DOHH2 (cell line): ENCODE measurements around the gene CMSS1.
"Not testable (repeated sequence)": the region's sequence is repeated elsewhere in the genome, so short reads cannot be mapped to it uniquely, and the experiment has no call there.

Experiments used
- H3F3A ChIP-seq: fragments of 200-600 bp; sonication (generic), shearing (Covaris generic); 2 replicates; pipeline ENCODE4 v1.6.0; 2016; ENCODE audit warnings: antibody characterized with exemption, mild to moderate bottlenecking; ENCODE audit not compliant: control insufficient read depth, insufficient read depth
- H3K27ac ChIP-seq: fragments of 200-600 bp; sonication (generic); 2 replicates; pipeline ENCODE4 v1.5.1; 2014; ENCODE audit warnings: low read depth, mild to moderate bottlenecking, low read length, moderate library complexity
- H3K27me3 ChIP-seq: fragments of 200-600 bp; sonication (generic); 2 replicates; pipeline ENCODE4 v1.6.1; 2014; ENCODE audit warnings: mild to moderate bottlenecking, low read length, mixed read lengths; ENCODE audit not compliant: control insufficient read depth
- H3K36me3 ChIP-seq: fragments of 200-600 bp; sonication (generic); 2 replicates; pipeline ENCODE4 v1.6.1; 2014; ENCODE audit warnings: mild to moderate bottlenecking, low read length, moderate library complexity, mixed read lengths; ENCODE audit not compliant: control insufficient read depth
- H3K4me1 ChIP-seq: fragments of 200-600 bp; sonication (generic); 2 replicates; pipeline ENCODE4 v1.6.1; 2014; ENCODE audit warnings: mild to moderate bottlenecking, low read length, mixed read lengths; ENCODE audit not compliant: control insufficient read depth
- H3K4me2 ChIP-seq: fragments of 200-600 bp; sonication (generic); 2 replicates; pipeline ENCODE4 v1.6.0; 2014; ENCODE audit warnings: mild to moderate bottlenecking, low read length, moderate library complexity
- H3K4me3 ChIP-seq: fragments of 200-600 bp; sonication (generic); 2 replicates; pipeline ENCODE4 v1.5.1; 2014; ENCODE audit warnings: mild to moderate bottlenecking, low read length, mixed read lengths
- H3K79me2 ChIP-seq: fragments of 200-600 bp; sonication (generic); 2 replicates; pipeline ENCODE4 v1.6.1; 2014; ENCODE audit warnings: mild to moderate bottlenecking, low read length, mixed read lengths; ENCODE audit not compliant: control insufficient read depth
- H3K9me2 ChIP-seq: fragments of 200-600 bp; sonication (generic); replicated peaks from 2 replicates; pipeline ENCODE4 v1.6.1; 2014; ENCODE audit warnings: mild to moderate bottlenecking, low read length, mixed read lengths; ENCODE audit not compliant: control insufficient read depth
- H3K9me3 ChIP-seq: fragments of 200-600 bp; sonication (generic); 2 replicates; pipeline ENCODE4 v1.6.1; 2014; ENCODE audit warnings: antibody characterized with exemption, low read length, mixed read lengths; ENCODE audit not compliant: control insufficient read depth, insufficient read depth
- H4K20me1 ChIP-seq: fragments of 200-600 bp; sonication (generic); 2 replicates; pipeline ENCODE4 v1.6.0; 2014; ENCODE audit warnings: low read depth, mild to moderate bottlenecking, antibody characterized with exemption, low read length, moderate library complexity; ENCODE audit not compliant: control insufficient read depth, insufficient read depth
- EZH2phosphoT487 ChIP-seq: fragments of 200-600 bp; sonication (generic); IDR thresholded peaks from 2 replicates; pipeline ENCODE4 v1.6.1; 2017; ENCODE audit warnings: borderline replicate concordance, mild to moderate bottlenecking, antibody characterized with exemption, low read length, moderate library complexity, mixed read lengths
- TF ChIP-seq, protein P1 (sequence below): fragments of 200-600 bp; sonication (generic); IDR thresholded peaks from one replicate; pipeline ENCODE4 v1.5.1; 2014; ENCODE audit warnings: antibody characterized with exemption, mild to moderate bottlenecking, low read depth, low read length; ENCODE audit not compliant: poor library complexity, severe bottlenecking

The CMSS1 gene

GRCh38 chr3:100228247-100228646 is 410.6 kb downstream of the CMSS1 start:
- no peak overlapping the region for H3K4me3 ChIP-seq
- no peak overlapping the region for H3K27ac ChIP-seq
- H3K4me2 ChIP-seq, result no peak overlapping the region
- H4K20me1 ChIP-seq, result no peaks in the 10 kb centered on the region
- H3F3A ChIP-seq, result no peaks in the 10 kb centered on the region
- H3K27me3 ChIP-seq, result no peaks in the 10 kb centered on the region
- H3K9me2 ChIP-seq, result no peaks in the 10 kb centered on the region
- no peak for TF ChIP-seq EZH2phosphoT487
- H3K4me1 ChIP-seq, result no peaks in the 10 kb centered on the region
- no peaks in the 10 kb centered on the region for H3K79me2 ChIP-seq
- H3K9me3 ChIP-seq, result no peaks in the 10 kb centered on the region
- no peaks in the 10 kb centered on the region for H3K36me3 ChIP-seq

DNA sequence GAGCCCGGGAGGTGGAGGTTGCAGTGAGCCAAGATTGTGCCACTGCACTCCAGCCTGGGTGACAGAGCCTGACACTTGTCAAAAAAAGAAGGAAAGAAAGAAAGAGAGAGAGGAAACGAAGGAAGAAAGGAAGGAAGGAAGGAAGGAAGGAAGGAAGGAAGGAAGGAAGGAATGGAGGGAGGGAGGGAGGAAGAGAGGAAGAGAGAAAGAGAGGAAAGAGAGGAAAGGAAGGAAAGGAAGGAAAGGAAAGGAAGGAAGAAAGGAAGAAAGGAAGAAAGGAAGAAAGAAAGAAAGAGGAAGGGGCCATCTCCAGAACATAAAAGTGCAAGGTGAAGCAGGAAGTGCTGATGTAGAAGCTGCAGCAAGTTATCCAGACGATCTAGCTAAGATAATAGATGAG is 411.5 kb downstream of the CMSS1 start:
- not testable (repeated sequence) for H3F3A ChIP-seq, H3K4me1 ChIP-seq, H4K20me1 ChIP-seq, H3K4me3 ChIP-seq, H3K27ac ChIP-seq, H3K36me3 ChIP-seq, H3K9me2 ChIP-seq, H3K79me2 ChIP-seq, H3K4me2 ChIP-seq, H3K9me3 ChIP-seq, H3K27me3 ChIP-seq

DNA sequence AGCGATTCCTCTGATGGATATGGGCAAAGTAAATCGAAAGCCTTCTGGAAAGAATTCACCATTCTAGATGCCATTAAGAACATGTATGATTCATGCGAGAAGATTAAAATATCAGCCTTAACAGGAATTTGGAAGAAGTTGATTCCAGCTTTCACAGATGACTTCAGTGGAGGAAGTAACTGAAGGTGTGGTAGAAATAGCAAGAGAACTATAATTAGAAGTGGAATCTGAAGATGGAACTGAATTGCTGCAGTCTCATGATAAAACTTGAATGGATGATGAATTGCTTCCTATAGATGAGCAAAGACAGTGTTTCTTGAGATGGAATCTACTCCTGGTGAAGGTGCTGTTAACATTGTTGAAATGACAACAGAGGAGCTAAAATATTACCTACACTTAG is 413.0 kb downstream of the CMSS1 start:
- no peaks in the 10 kb centered on the region for H3F3A ChIP-seq
- no peaks in the 10 kb centered on the region for H3K27me3 ChIP-seq
- H3K4me3 ChIP-seq, result no peak overlapping the region
- H3K36me3 ChIP-seq, result no peaks in the 10 kb centered on the region
- H3K4me2 ChIP-seq, result no peak overlapping the region
- no peak overlapping the region for H3K27ac ChIP-seq
- peaks cover 4% of the 10 kb centered on the region for H3K4me1 ChIP-seq
- no peak for TF ChIP-seq EZH2phosphoT487
- TF ChIP-seq, protein P1, sequence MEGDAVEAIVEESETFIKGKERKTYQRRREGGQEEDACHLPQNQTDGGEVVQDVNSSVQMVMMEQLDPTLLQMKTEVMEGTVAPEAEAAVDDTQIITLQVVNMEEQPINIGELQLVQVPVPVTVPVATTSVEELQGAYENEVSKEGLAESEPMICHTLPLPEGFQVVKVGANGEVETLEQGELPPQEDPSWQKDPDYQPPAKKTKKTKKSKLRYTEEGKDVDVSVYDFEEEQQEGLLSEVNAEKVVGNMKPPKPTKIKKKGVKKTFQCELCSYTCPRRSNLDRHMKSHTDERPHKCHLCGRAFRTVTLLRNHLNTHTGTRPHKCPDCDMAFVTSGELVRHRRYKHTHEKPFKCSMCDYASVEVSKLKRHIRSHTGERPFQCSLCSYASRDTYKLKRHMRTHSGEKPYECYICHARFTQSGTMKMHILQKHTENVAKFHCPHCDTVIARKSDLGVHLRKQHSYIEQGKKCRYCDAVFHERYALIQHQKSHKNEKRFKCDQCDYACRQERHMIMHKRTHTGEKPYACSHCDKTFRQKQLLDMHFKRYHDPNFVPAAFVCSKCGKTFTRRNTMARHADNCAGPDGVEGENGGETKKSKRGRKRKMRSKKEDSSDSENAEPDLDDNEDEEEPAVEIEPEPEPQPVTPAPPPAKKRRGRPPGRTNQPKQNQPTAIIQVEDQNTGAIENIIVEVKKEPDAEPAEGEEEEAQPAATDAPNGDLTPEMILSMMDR, result no peak
- H3K9me3 ChIP-seq, result no peaks in the 10 kb centered on the region
- H3K79me2 ChIP-seq, result no peaks in the 10 kb centered on the region
- no peaks in the 10 kb centered on the region; the same call in 1 of the 2 replicates for H3K9me2 ChIP-seq
- H4K20me1 ChIP-seq, result no peaks in the 10 kb centered on the region
